ENCODE results near the gene PRKCE. TPM values are rescaled to one million over a fixed set of nuclear protein-coding genes. Genes with fewer than 3 reads are reported as not detected.

Gene PRKCE
- polyA plus RNA-seq, 1 experiment, result 16.7 TPM

- POLR2A ChIA-PET, result no interaction called here
- CTCF ChIA-PET, result interaction anchor here (0.6 to 0.7 kb wide), 2 partner anchors 9 to 92 kb away, joined by 3 to 4 read pairs; no protein-coding TSS in a partner anchor
- Histone ChIP-seq H3K27ac (ENCODE audit: low read depth, low read length) (no peak overlapping the region), H3K27me3 (ENCODE audit: control insufficient read depth, insufficient read depth, low read length) (no peaks in the 10 kb centered on the region), H3K9me3 (ENCODE audit: control insufficient read depth, insufficient read depth, low read length) (no peaks in the 10 kb centered on the region), H3K4me3 (ENCODE audit: low read depth, low read length) (no peak overlapping the region)
- TF ChIP-seq CTCF (IDR thresholded peaks at IDR 0.05; ENCODE audit: low read depth, low read length), result no peak
- DNase-seq (ENCODE audit: low read depth, low spot score), result no peak
These were observed 469.5 kb downstream of the PRKCE start for GRCh38 chr2:46120792-46121555.

- no peaks in the 10 kb centered on the region for H3K27me3 ChIP-seq (ENCODE audit: control insufficient read depth, insufficient read depth, low read length)
- no peak overlapping the region for H3K27ac ChIP-seq (ENCODE audit: low read depth, low read length)
- ChIA-PET POLR2A (interaction anchor here (0.6 kb wide), 1 partner anchor 158 kb away, joined by 3 read pairs; no protein-coding TSS in a partner anchor), CTCF (interaction anchor here (0.7 kb wide), 1 partner anchor 301 kb away, joined by 3 read pairs; no protein-coding TSS in a partner anchor)
- no peaks in the 10 kb centered on the region for H3K9me3 ChIP-seq (ENCODE audit: control insufficient read depth, insufficient read depth, low read length)
- TF ChIP-seq CTCF (IDR thresholded peaks at IDR 0.05; ENCODE audit: low read depth, low read length), result no peak
- H3K4me3 ChIP-seq (ENCODE audit: low read depth, low read length), result no peak overlapping the region
- DNase-seq (ENCODE audit: low read depth, low spot score), result no peak
These were observed 471.0 kb downstream of the PRKCE start for GRCh38 chr2:46122318-46122976.

GRCh38 chr2:46123013-46123412, 471.5 kb downstream of the PRKCE start:
- ChIA-PET POLR2A (interaction anchor here (0.6 kb wide), 1 partner anchor 158 kb away, joined by 3 read pairs; no protein-coding TSS in a partner anchor), CTCF (interaction anchor here (0.6 to 0.7 kb wide), 2 partner anchors 10 to 185 kb away, joined by 4 read pairs; no protein-coding TSS in a partner anchor)
- no peak for DNase-seq (ENCODE audit: low read depth, low spot score)

GRCh38 chr2:46125798-46126197, 474.3 kb downstream of the PRKCE start:
- no peak for DNase-seq (ENCODE audit: low read depth, low spot score)
- no peak for TF ChIP-seq CTCF (IDR thresholded peaks at IDR 0.05; ENCODE audit: low read depth, low read length)
- Histone ChIP-seq H3K27ac (ENCODE audit: low read depth, low read length) (peak overlapping the region; percentile 33), H3K27me3 (ENCODE audit: control insufficient read depth, insufficient read depth, low read length) (no peaks in the 10 kb centered on the region), H3K9me3 (ENCODE audit: control insufficient read depth, insufficient read depth, low read length) (no peaks in the 10 kb centered on the region), H3K4me3 (ENCODE audit: low read depth, low read length) (no peak overlapping the region)
- ChIA-PET CTCF (interaction anchor here (2.4 kb wide), 1 partner anchor 63 kb away, joined by 12 read pairs; no protein-coding TSS in a partner anchor), POLR2A (no interaction called here)

More at GRCh38 chr2:46123013-46123412, 471.5 kb downstream of the PRKCE start:
- Histone ChIP-seq H3K27ac (ENCODE audit: low read depth, low read length) (no peak overlapping the region), H3K9me3 (ENCODE audit: control insufficient read depth, insufficient read depth, low read length) (no peaks in the 10 kb centered on the region), H3K27me3 (ENCODE audit: control insufficient read depth, insufficient read depth, low read length) (no peaks in the 10 kb centered on the region), H3K4me3 (ENCODE audit: low read depth, low read length) (no peak overlapping the region)
- TF ChIP-seq CTCF (IDR thresholded peaks at IDR 0.05; ENCODE audit: low read depth, low read length), result no peak
